ENCODE data around the gene ARRDC2. TPM values are rescaled to one million over a fixed set of nuclear protein-coding genes. Genes with fewer than 3 reads are reported as not detected.
"Not testable (repeated sequence)": the region's sequence is repeated elsewhere in the genome, so short reads cannot be mapped to it uniquely, and the experiment has no call there.

The ARRDC2 gene
- total RNA-seq, 1 donor from 2014 or later: 13.4 TPM

GRCh38 chr19:18000915-18001776, 6.8 kb upstream of the ARRDC2 start:
- TF ChIP-seq CTCF (conservative IDR thresholded peaks at IDR 0.05; ENCODE audit: low read depth, low read length): no peak
- peak overlapping the region; percentile 70 for H3K4me3 ChIP-seq (ENCODE audit: low read depth, low read length)
- no peak for DNase-seq (ENCODE audit: low read depth)

GRCh38 chr19:18001777-18002345, 6.1 kb upstream of the ARRDC2 start:
- peak overlapping the region; percentile 70 for H3K4me3 ChIP-seq (ENCODE audit: low read depth, low read length)
- no peak for DNase-seq (ENCODE audit: low read depth)
- no peak for TF ChIP-seq CTCF (conservative IDR thresholded peaks at IDR 0.05; ENCODE audit: low read depth, low read length)

GRCh38 chr19:18002347-18002850, 5.6 kb upstream of the ARRDC2 start:
- no peak for DNase-seq (ENCODE audit: low read depth)
- H3K4me3 ChIP-seq (ENCODE audit: low read depth, low read length): peak overlapping the region; percentile 70
- no peak for TF ChIP-seq CTCF (conservative IDR thresholded peaks at IDR 0.05; ENCODE audit: low read depth, low read length)

- H3K4me3 ChIP-seq (ENCODE audit: low read depth, low read length); DNase-seq (ENCODE audit: low read depth): not testable (repeated sequence)
Observed at GRCh38 chr19:18005750-18006149, 2.2 kb upstream of the ARRDC2 start.

GRCh38 chr19:18007044-18007916, 690 bp upstream of the ARRDC2 start:
- peak; percentile 91 for TF ChIP-seq CTCF (conservative IDR thresholded peaks at IDR 0.05; ENCODE audit: low read depth, low read length)
- H3K4me3 ChIP-seq (ENCODE audit: low read depth, low read length): peak overlapping the region; percentile 61
- no peak for DNase-seq (ENCODE audit: low read depth)

GRCh38 chr19:18008814-18009213, 844 bp downstream of the ARRDC2 start:
- no peak for TF ChIP-seq CTCF (conservative IDR thresholded peaks at IDR 0.05; ENCODE audit: low read depth, low read length)
- DNase-seq (ENCODE audit: low read depth): no peak
- peak overlapping the region; percentile 61 for H3K4me3 ChIP-seq (ENCODE audit: low read depth, low read length)
